SK-N-SH treated with all-trans-retinoic acid at 6 μM for 48 hours (cell line): ENCODE data around the gene FLNC.

ENCODE experiments used
- ATAC-seq: fragments of 200-7000 bp; cut with Tn5 transposase; 3 replicates; pipeline ENCODE4 v1.9.1; 2020; ENCODE audit warnings: mild to moderate bottlenecking, moderate library complexity
- ARNTL ChIP-seq: fragments of 450-650 bp; formaldehyde crosslinking; IDR thresholded peaks from 2 replicates; pipeline ENCODE4 v1.5.0; 2020; ENCODE audit warnings: low read depth, mild to moderate bottlenecking, moderate library complexity, borderline replicate concordance
- BACH2 ChIP-seq: fragments of 250-450 bp; sonication (Bioruptor Pico); IDR thresholded peaks from 2 replicates; pipeline ENCODE4 v1.9.0; 2021; ENCODE audit warnings: mild to moderate bottlenecking, borderline replicate concordance
- CSDC2 ChIP-seq: fragments of 250-450 bp; sonication (Bioruptor Pico); IDR thresholded peaks from 2 replicates; pipeline ENCODE4 v1.5.0; 2020; ENCODE audit warnings: mild to moderate bottlenecking, moderate library complexity
- ISL1 ChIP-seq: fragments of 250-450 bp; sonication (Bioruptor Pico); IDR thresholded peaks from 2 replicates; pipeline ENCODE4 v2.1.2; 2022; ENCODE audit warnings: mild to moderate bottlenecking, moderate library complexity
- OSR1 ChIP-seq: fragments of 250-450 bp; sonication (Bioruptor Pico); IDR thresholded peaks from 2 replicates; pipeline ENCODE4 v1.8.0; 2022; ENCODE audit warnings: moderate library complexity, mild to moderate bottlenecking, inconsistent platforms
- SNAI2 ChIP-seq: fragments of 250-450 bp; sonication (Bioruptor Pico); IDR thresholded peaks from 2 replicates; pipeline ENCODE4 v1.5.0; 2020; ENCODE audit warnings: mild to moderate bottlenecking, moderate library complexity
- TOX ChIP-seq: fragments of 250-450 bp; sonication (Bioruptor Pico); IDR thresholded peaks from 2 replicates; pipeline ENCODE4 v1.8.0; 2021; ENCODE audit warnings: mild to moderate bottlenecking, moderate library complexity, borderline replicate concordance
- ZC3H10 ChIP-seq: fragments of 250-450 bp; sonication (Bioruptor Pico); IDR thresholded peaks from 2 replicates; pipeline ENCODE4 v1.5.1; 2021; ENCODE audit warnings: mild to moderate bottlenecking, moderate library complexity
- ZFP3 ChIP-seq: fragments of 250-450 bp; sonication (Bioruptor Pico); IDR thresholded peaks from 2 replicates; pipeline ENCODE4 v1.5.0; 2020; ENCODE audit warnings: mild to moderate bottlenecking, moderate library complexity
- ZFP30 ChIP-seq: fragments of 450-650 bp; formaldehyde crosslinking; IDR thresholded peaks from 2 replicates; pipeline ENCODE4 v1.5.0; 2022; ENCODE audit warnings: mild to moderate bottlenecking, moderate library complexity
- ZNF565 ChIP-seq: fragments of 450-650 bp; formaldehyde crosslinking; conservative IDR thresholded peaks from 2 replicates; pipeline ENCODE4 v1.5.0; 2020; ENCODE audit warnings: low read depth, mild to moderate bottlenecking, moderate library complexity
- ZNF70 ChIP-seq: fragments of 450-650 bp; formaldehyde crosslinking; IDR thresholded peaks from 2 replicates; pipeline ENCODE4 v1.5.0; 2020; ENCODE audit warnings: mild to moderate bottlenecking, moderate library complexity
- TF ChIP-seq, protein P1 (sequence below): fragments of 250-450 bp; sonication (Bioruptor Pico); IDR thresholded peaks from 2 replicates; pipeline ENCODE4 v1.5.1; 2021; ENCODE audit warnings: mild to moderate bottlenecking, moderate library complexity
- TF ChIP-seq, protein P2 (sequence below): fragments of 250-450 bp; sonication (Bioruptor Pico); IDR thresholded peaks from 2 replicates; pipeline ENCODE4 v1.5.1; 2020; ENCODE audit warnings: low read depth, mild to moderate bottlenecking, moderate library complexity
- TF ChIP-seq, protein P3 (sequence below): fragments of 250-450 bp; sonication (Bioruptor Pico); IDR thresholded peaks from 2 replicates; pipeline ENCODE4 v1.8.0; 2021; ENCODE audit warnings: low read depth, mild to moderate bottlenecking, moderate library complexity, borderline replicate concordance
- TF ChIP-seq, protein P4 (sequence below): fragments of 250-450 bp; sonication (Bioruptor Pico); IDR thresholded peaks from 2 replicates; pipeline ENCODE4 v1.8.0; 2020; ENCODE audit warnings: mild to moderate bottlenecking, moderate library complexity, borderline replicate concordance
- TF ChIP-seq, protein P5 (sequence below): fragments of 250-450 bp; sonication (Bioruptor Pico); IDR thresholded peaks from 2 replicates; pipeline ENCODE4 v1.5.0; 2020; ENCODE audit warnings: mild to moderate bottlenecking, moderate library complexity

FLNC gene

DNA sequence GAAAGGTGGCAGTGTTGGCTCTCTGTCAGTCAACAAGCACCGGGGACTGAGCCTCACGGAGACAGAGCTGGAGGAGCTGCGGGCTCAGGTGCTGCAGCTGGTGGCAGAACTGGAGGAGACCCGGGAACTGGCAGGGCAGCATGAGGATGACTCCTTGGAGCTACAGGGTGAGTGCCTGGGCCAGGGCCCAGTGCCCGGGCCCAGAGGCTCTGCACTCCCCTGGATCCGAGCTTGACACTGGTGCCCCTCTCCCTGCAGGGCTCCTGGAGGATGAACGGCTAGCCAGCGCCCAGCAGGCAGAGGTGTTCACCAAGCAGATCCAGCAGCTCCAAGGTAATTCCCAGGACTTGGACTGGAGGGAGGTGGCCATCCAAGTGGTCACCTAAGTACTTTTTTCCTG lies 35.8 kb upstream of the FLNC start:
- ATAC-seq: no peak
- TF ChIP-seq, protein P1, sequence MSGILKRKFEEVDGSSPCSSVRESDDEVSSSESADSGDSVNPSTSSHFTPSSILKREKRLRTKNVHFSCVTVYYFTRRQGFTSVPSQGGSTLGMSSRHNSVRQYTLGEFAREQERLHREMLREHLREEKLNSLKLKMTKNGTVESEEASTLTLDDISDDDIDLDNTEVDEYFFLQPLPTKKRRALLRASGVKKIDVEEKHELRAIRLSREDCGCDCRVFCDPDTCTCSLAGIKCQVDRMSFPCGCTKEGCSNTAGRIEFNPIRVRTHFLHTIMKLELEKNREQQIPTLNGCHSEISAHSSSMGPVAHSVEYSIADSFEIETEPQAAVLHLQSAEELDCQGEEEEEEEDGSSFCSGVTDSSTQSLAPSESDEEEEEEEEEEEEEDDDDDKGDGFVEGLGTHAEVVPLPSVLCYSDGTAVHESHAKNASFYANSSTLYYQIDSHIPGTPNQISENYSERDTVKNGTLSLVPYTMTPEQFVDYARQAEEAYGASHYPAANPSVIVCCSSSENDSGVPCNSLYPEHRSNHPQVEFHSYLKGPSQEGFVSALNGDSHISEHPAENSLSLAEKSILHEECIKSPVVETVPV (CRISPR knock-in tag): no peak
- TF ChIP-seq ZC3H10 (CRISPR knock-in tag) (no peak), TOX (no peak), ZNF70 (no peak), OSR1 (CRISPR knock-in tag) (no peak), ISL1 (CRISPR knock-in tag) (no peak)
- TF ChIP-seq, protein P2, sequence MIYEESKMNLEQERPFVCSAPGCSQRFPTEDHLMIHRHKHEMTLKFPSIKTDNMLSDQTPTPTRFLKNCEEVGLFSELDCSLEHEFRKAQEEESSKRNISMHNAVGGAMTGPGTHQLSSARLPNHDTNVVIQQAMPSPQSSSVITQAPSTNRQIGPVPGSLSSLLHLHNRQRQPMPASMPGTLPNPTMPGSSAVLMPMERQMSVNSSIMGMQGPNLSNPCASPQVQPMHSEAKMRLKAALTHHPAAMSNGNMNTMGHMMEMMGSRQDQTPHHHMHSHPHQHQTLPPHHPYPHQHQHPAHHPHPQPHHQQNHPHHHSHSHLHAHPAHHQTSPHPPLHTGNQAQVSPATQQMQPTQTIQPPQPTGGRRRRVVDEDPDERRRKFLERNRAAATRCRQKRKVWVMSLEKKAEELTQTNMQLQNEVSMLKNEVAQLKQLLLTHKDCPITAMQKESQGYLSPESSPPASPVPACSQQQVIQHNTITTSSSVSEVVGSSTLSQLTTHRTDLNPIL (CRISPR knock-in tag): no peak
- TF ChIP-seq, protein P3, sequence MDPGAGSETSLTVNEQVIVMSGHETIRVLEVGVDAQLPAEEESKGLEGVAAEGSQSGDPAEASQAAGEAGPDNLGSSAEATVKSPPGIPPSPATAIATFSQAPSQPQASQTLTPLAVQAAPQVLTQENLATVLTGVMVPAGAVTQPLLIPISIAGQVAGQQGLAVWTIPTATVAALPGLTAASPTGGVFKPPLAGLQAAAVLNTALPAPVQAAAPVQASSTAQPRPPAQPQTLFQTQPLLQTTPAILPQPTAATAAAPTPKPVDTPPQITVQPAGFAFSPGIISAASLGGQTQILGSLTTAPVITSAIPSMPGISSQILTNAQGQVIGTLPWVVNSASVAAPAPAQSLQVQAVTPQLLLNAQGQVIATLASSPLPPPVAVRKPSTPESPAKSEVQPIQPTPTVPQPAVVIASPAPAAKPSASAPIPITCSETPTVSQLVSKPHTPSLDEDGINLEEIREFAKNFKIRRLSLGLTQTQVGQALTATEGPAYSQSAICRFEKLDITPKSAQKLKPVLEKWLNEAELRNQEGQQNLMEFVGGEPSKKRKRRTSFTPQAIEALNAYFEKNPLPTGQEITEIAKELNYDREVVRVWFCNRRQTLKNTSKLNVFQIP (CRISPR knock-in tag): no peak
- TF ChIP-seq, protein P4, sequence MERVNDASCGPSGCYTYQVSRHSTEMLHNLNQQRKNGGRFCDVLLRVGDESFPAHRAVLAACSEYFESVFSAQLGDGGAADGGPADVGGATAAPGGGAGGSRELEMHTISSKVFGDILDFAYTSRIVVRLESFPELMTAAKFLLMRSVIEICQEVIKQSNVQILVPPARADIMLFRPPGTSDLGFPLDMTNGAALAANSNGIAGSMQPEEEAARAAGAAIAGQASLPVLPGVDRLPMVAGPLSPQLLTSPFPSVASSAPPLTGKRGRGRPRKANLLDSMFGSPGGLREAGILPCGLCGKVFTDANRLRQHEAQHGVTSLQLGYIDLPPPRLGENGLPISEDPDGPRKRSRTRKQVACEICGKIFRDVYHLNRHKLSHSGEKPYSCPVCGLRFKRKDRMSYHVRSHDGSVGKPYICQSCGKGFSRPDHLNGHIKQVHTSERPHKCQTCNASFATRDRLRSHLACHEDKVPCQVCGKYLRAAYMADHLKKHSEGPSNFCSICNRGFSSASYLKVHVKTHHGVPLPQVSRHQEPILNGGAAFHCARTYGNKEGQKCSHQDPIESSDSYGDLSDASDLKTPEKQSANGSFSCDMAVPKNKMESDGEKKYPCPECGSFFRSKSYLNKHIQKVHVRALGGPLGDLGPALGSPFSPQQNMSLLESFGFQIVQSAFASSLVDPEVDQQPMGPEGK (CRISPR knock-in tag): no peak

DNA sequence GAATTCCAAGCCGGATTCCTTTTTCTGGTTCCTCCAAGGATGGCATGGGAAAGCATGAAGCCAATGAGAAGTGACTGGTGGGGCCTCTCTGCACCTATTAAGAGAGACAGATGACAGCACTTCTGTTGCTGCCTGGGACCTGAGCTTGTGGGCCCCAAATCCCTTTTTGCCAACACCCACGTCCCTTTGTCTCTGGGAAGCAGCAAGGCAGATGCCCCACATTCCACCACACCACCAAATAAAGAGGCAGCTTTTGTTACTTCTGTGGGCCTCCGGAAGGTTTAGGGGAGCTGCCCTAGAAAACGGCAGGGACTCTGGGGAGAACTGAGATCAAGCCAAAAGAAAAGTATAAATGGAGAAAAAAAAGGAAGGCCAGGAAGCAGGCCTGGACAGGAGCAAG lies 35.1 kb upstream of the FLNC start:
- TF ChIP-seq, protein P2 (CRISPR knock-in tag): no peak
- TF ChIP-seq SNAI2 (CRISPR knock-in tag) (no peak), ZFP30 (no peak), TOX (no peak), ZC3H10 (CRISPR knock-in tag) (no peak), ZNF565 (CRISPR knock-in tag) (no peak), ZFP3 (CRISPR knock-in tag) (no peak), CSDC2 (no peak), OSR1 (CRISPR knock-in tag) (no peak), BACH2 (CRISPR knock-in tag) (no peak), ISL1 (CRISPR knock-in tag) (no peak), ARNTL (no peak)
- TF ChIP-seq, protein P1 (CRISPR knock-in tag): no peak
- TF ChIP-seq, protein P4 (CRISPR knock-in tag): no peak
- no peak for ATAC-seq

DNA sequence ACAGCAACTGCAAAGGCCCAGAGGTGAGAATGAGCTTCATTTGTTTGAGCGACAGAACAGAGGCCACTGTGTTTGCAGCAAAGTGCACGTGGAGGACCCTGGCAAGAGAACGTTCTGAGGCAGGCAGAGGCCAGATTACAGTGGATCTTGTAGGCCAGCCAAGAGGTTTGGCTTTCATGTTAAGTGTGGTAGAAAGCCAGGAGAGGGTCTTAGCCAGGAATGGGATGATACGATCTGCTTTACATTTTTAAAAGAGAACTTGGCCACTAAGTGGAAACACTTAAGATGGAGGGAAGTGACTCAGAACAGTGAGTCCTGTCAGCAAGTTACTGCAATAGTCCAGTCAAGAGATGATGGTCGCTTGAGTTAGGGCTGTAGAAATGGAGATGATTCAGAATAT lies 33.9 kb upstream of the FLNC start:
- ATAC-seq: peak; percentile 62
- TF ChIP-seq, protein P5, sequence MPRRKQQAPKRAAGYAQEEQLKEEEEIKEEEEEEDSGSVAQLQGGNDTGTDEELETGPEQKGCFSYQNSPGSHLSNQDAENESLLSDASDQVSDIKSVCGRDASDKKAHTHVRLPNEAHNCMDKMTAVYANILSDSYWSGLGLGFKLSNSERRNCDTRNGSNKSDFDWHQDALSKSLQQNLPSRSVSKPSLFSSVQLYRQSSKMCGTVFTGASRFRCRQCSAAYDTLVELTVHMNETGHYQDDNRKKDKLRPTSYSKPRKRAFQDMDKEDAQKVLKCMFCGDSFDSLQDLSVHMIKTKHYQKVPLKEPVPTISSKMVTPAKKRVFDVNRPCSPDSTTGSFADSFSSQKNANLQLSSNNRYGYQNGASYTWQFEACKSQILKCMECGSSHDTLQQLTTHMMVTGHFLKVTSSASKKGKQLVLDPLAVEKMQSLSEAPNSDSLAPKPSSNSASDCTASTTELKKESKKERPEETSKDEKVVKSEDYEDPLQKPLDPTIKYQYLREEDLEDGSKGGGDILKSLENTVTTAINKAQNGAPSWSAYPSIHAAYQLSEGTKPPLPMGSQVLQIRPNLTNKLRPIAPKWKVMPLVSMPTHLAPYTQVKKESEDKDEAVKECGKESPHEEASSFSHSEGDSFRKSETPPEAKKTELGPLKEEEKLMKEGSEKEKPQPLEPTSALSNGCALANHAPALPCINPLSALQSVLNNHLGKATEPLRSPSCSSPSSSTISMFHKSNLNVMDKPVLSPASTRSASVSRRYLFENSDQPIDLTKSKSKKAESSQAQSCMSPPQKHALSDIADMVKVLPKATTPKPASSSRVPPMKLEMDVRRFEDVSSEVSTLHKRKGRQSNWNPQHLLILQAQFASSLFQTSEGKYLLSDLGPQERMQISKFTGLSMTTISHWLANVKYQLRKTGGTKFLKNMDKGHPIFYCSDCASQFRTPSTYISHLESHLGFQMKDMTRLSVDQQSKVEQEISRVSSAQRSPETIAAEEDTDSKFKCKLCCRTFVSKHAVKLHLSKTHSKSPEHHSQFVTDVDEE (CRISPR knock-in tag): no peak
- TF ChIP-seq, protein P2 (CRISPR knock-in tag): no peak
- TF ChIP-seq ISL1 (CRISPR knock-in tag): peak; percentile 80
